Measurements from ENCODE around the gene CD58.
A peak's percentile ranks its signal among the peaks of the same experiment; 100 is the strongest.

DNA sequence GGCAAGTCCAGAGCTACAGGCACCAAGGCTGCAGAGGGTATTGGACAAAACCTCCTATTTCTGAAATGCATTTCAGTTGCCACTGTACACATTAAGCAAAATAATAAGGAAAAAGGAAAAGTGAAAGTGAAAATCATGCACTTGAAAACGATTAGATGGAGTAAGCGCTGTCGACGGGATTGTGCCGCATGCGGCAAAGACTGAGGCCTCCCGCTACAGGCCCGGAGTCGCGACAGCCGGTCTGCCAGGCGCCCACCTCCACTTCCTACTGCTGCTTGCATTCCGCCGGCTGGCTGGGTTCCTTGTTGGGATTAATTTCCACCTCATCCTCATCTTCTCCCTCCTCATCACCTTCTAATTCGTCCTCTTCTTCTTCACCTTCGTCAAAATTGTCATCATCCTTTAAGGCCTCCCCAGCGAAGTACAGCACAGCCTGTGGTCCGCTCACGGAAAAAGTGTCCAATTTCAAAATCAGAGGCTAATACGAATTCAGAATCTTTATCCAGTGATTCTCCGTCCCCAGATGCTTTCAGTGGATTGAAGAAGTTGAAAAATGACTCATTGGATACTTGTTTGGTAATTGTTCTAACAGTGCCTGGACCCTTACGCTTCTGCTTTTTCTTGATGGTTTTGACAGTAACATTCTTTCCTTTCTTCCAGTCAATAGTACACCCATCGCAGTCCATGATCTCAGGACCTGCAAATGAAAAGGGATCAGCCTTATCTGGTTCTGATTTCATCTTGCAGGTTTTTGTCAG is 38.0 kb downstream of the CD58 start:
- no peak for TF ChIP-seq SPI1 (IDR thresholded peaks at IDR 0.05; ENCODE audit: low read depth, low read length)
- peak; percentile 61 for TF ChIP-seq POLR2AphosphoS5 (IDR thresholded peaks at IDR 0.05; ENCODE audit: low read depth, low read length)
- peak; percentile 38; the same call in 1 of the 2 replicates for TF ChIP-seq POLR2A (IDR thresholded peaks at IDR 0.05; ENCODE audit: low read depth, low read length)
- no peak for TF ChIP-seq PAX5 (IDR thresholded peaks at IDR 0.05; ENCODE audit: insufficient read depth, low read length, severe bottlenecking)
- no peak for TF ChIP-seq TAF1 (IDR thresholded peaks at IDR 0.05; ENCODE audit: low read depth, low read length)
- no peak for TF ChIP-seq POU2F2 (IDR thresholded peaks at IDR 0.05; ENCODE audit: low read depth, low read length)
